Loucy (cell line): ENCODE measurements around the gene UBAC2.

Source experiments
- H2AFZ ChIP-seq: fragments of 200-600 bp; sonication (generic); 2 replicates; pipeline ENCODE4 v1.6.0; 2016; ENCODE audit warnings: antibody characterized with exemption, mild to moderate bottlenecking, low read length, moderate library complexity
- H3F3A ChIP-seq: fragments of 200-600 bp; 2 replicates; pipeline ENCODE4 v1.6.0; 2016; ENCODE audit warnings: antibody characterized with exemption, low read depth, mild to moderate bottlenecking
- H3K27me3 ChIP-seq: fragments of 200-600 bp; sonication (generic); 2 replicates; pipeline ENCODE4 v1.6.1; 2014; ENCODE audit warnings: low read length, mild to moderate bottlenecking; ENCODE audit not compliant: insufficient read depth, poor library complexity, severe bottlenecking
- H3K36me3 ChIP-seq: fragments of 200-600 bp; sonication (generic); 2 replicates; pipeline ENCODE4 v1.6.1; 2016; ENCODE audit warnings: low read length; ENCODE audit not compliant: insufficient read depth
- H3K4me1 ChIP-seq: fragments of 200-600 bp; sonication (generic); 2 replicates; pipeline ENCODE4 v1.5.1; 2014; ENCODE audit warnings: low read length, mild to moderate bottlenecking; ENCODE audit not compliant: insufficient read depth, poor library complexity, severe bottlenecking
- H3K4me2 ChIP-seq: fragments of 200-600 bp; sonication (generic); 2 replicates; pipeline ENCODE4 v1.6.0; 2014; ENCODE audit warnings: antibody characterized with exemption, low read length, low read depth, mild to moderate bottlenecking; ENCODE audit not compliant: poor library complexity, severe bottlenecking
- H3K4me3 ChIP-seq: fragments of 200-600 bp; sonication (generic); 2 replicates; pipeline ENCODE4 v1.5.1; 2014; ENCODE audit warnings: low read length, mild to moderate bottlenecking, mixed read lengths; ENCODE audit not compliant: poor library complexity, severe bottlenecking
- H3K79me2 ChIP-seq: fragments of 200-600 bp; sonication (generic); 2 replicates; pipeline ENCODE4 v1.6.1; 2014; ENCODE audit warnings: low read length; ENCODE audit not compliant: insufficient read depth
- H3K9ac ChIP-seq: fragments of 200-600 bp; sonication (generic); 2 replicates; pipeline ENCODE4 v1.6.0; 2014; ENCODE audit warnings: mild to moderate bottlenecking, low read depth, low read length, moderate library complexity; ENCODE audit not compliant: poor library complexity, severe bottlenecking
- H3K9me2 ChIP-seq: fragments of 200-600 bp; sonication (generic); replicated peaks from 2 replicates; pipeline ENCODE4 v1.6.1; 2016; ENCODE audit warnings: low read depth, low read length, mixed read lengths
- H3K9me3 ChIP-seq: fragments of 200-600 bp; sonication (generic); 2 replicates; pipeline ENCODE4 v1.6.1; 2014; ENCODE audit warnings: mild to moderate bottlenecking, antibody characterized with exemption, low read length, low read depth; ENCODE audit not compliant: insufficient read depth
- H4K20me1 ChIP-seq: fragments of 200-600 bp; sonication (generic); 2 replicates; pipeline ENCODE4 v1.6.0; 2014; ENCODE audit warnings: antibody characterized with exemption, low read length, mild to moderate bottlenecking; ENCODE audit not compliant: insufficient read depth, poor library complexity, severe bottlenecking
- CTCF ChIP-seq: fragments of 200-600 bp; sonication (generic); conservative IDR thresholded peaks from 2 replicates; pipeline ENCODE4 v1.5.1; 2014; ENCODE audit warnings: mild to moderate bottlenecking, antibody characterized with exemption, low read length
- EZH2phosphoT487 ChIP-seq: fragments of 200-600 bp; IDR thresholded peaks from 2 replicates; pipeline ENCODE4 v1.6.1; 2018; ENCODE audit warnings: antibody characterized with exemption, mild to moderate bottlenecking, moderate library complexity, borderline replicate concordance

Gene UBAC2

GRCh38 chr13:99398916-99399622 is 198.4 kb downstream of the UBAC2 start:
- Histone ChIP-seq H3F3A (no peaks in the 10 kb centered on the region), H3K9me2 (no peaks in the 10 kb centered on the region), H3K4me2 (no peak overlapping the region), H3K9ac (no peak overlapping the region), H3K79me2 (no peaks in the 10 kb centered on the region), H3K36me3 (no peaks in the 10 kb centered on the region), H3K9me3 (no peaks in the 10 kb centered on the region), H3K4me3 (no peak overlapping the region), H3K4me1 (no peaks in the 10 kb centered on the region), H4K20me1 (no peaks in the 10 kb centered on the region), H3K27me3 (no peaks in the 10 kb centered on the region), H2AFZ (no peak overlapping the region)
- TF ChIP-seq CTCF = no peak
- no peak for TF ChIP-seq EZH2phosphoT487

DNA sequence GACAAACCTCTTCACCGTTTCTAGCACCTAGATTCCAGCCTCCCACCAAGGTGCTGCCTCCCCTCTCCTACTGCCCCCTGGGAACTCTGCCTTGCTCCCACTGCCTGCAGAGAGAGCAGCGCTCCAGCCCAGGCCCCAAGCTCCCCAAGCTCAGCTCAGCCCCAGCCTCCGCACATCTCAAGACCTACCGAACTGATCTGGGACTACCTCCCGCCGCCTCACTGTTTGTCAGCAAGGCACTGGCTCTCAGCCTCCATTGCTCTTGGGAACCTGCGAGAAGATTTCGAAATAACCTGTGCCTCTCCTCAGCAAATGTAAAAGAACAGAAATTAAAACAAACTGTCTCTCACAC is 198.9 kb downstream of the UBAC2 start:
- Histone ChIP-seq H3K4me2 (no peak overlapping the region), H3K79me2 (no peaks in the 10 kb centered on the region), H3K9me2 (no peaks in the 10 kb centered on the region), H3K27me3 (peaks cover under 1% of the 10 kb centered on the region), H2AFZ (no peak overlapping the region), H3F3A (no peaks in the 10 kb centered on the region), H4K20me1 (no peaks in the 10 kb centered on the region), H3K9ac (no peak overlapping the region), H3K4me1 (no peaks in the 10 kb centered on the region), H3K9me3 (no peaks in the 10 kb centered on the region), H3K36me3 (no peaks in the 10 kb centered on the region), H3K4me3 (no peak overlapping the region)
- no peak for TF ChIP-seq EZH2phosphoT487
- TF ChIP-seq CTCF = no peak

- no peaks in the 10 kb centered on the region for H3F3A ChIP-seq
- no peaks in the 10 kb centered on the region for H3K79me2 ChIP-seq
- H3K9ac ChIP-seq = no peak overlapping the region
- H4K20me1 ChIP-seq = no peaks in the 10 kb centered on the region
- no peaks in the 10 kb centered on the region for H3K9me2 ChIP-seq
- H3K4me1 ChIP-seq = no peaks in the 10 kb centered on the region
- H3K9me3 ChIP-seq = no peaks in the 10 kb centered on the region
- no peak overlapping the region for H3K4me2 ChIP-seq
- H3K27me3 ChIP-seq = peaks cover 5% of the 10 kb centered on the region
- no peak for TF ChIP-seq EZH2phosphoT487
- no peak for TF ChIP-seq CTCF
- no peak overlapping the region for H3K4me3 ChIP-seq
- H2AFZ ChIP-seq = no peak overlapping the region
- no peaks in the 10 kb centered on the region for H3K36me3 ChIP-seq
Observed at GRCh38 chr13:99403458-99403971, 202.9 kb downstream of the UBAC2 start.
